Panc1 (cell line): ENCODE measurements around the gene TPRX2. TPM values are rescaled to one million over a fixed set of nuclear protein-coding genes. Genes with fewer than 3 reads are reported as not detected.

Experiments
- ATAC-seq: fragments of 200-7000 bp; cut with Tn5 transposase; 2 replicates; pipeline ENCODE4 v1.9.1; 2020; ENCODE audit warnings: mild to moderate bottlenecking, moderate library complexity
- BruUV-seq: library from RNA; stranded (reverse); fragments of 400-500 nt; replicated peaks from 2 replicates; lab custom pipeline; 2021; lab: Mats Ljungman, UMichigan
- CTCF ChIA-PET: fragments of 300-600 bp; sonication (Branson Sonifier 250); formaldehyde crosslinking; loops from one replicate; lab custom pipeline; 2022; ENCODE audit warnings: antibody characterized with exemption; lab: Charles Lee
- POLR2A ChIA-PET: fragments of 300-600 bp; sonication (Branson Sonifier 250); formaldehyde crosslinking; loops from one replicate; lab custom pipeline; 2022; ENCODE audit warnings: antibody characterized with exemption; lab: Charles Lee
- DNase-seq: peaks from one replicate; pipeline ENCODE4 v3.0.0-alpha.2; 2010; ENCODE audit warnings: low read depth, low spot score
- H3K27ac ChIP-seq: 2 replicates; pipeline ENCODE4 v1.5.1; 2011; ENCODE audit warnings: mild to moderate bottlenecking, low read length, inconsistent platforms
- H3K27me3 ChIP-seq: fragments of 200-500 bp; sonication (Bioruptor generic); 2 replicates; pipeline ENCODE4 v1.6.0; 2014; ENCODE audit warnings: low read length, inconsistent platforms; ENCODE audit not compliant: control insufficient read depth, insufficient read depth
- H3K36me3 ChIP-seq: fragments of 200-500 bp; sonication (Bioruptor generic); 2 replicates; pipeline ENCODE4 v1.5.1; 2014; ENCODE audit warnings: inconsistent platforms, mild to moderate bottlenecking, low read length, moderate library complexity; ENCODE audit not compliant: control insufficient read depth, insufficient read depth
- H3K4me1 ChIP-seq: 2 replicates; pipeline ENCODE4 v1.5.1; 2011; ENCODE audit warnings: inconsistent platforms, mild to moderate bottlenecking, low read length, moderate library complexity; ENCODE audit not compliant: control insufficient read depth, insufficient read depth
- H3K4me3 ChIP-seq, 2 experiments: 2 replicates each; pipeline ENCODE4 v1.5.1; 2011 to 2012; ENCODE audit warnings: low read depth in 2 of 2, low read length in 2 of 2, mild to moderate bottlenecking in 2 of 2, inconsistent platforms in 1 of 2, moderate library complexity in 1 of 2
- H3K9me3 ChIP-seq: fragments of 200-500 bp; sonication (Bioruptor generic); 2 replicates; pipeline ENCODE4 v1.5.1; 2014; ENCODE audit warnings: low read depth, mild to moderate bottlenecking, inconsistent platforms, low read length, moderate library complexity; ENCODE audit not compliant: control insufficient read depth, insufficient read depth
- POLR2AphosphoS5 ChIP-seq: IDR thresholded peaks from 2 replicates; pipeline ENCODE4 v1.6.1; 2012; ENCODE audit warnings: mild to moderate bottlenecking, low read depth, low read length, moderate library complexity
- SIN3A ChIP-seq: IDR thresholded peaks from 2 replicates; pipeline ENCODE4 v1.6.1; 2012; ENCODE audit warnings: low read depth, mild to moderate bottlenecking, low read length, moderate library complexity, borderline replicate concordance; ENCODE audit not compliant: insufficient read depth
- TCF7L2 ChIP-seq: IDR thresholded peaks from 2 replicates; pipeline ENCODE4 v1.6.1; 2011; ENCODE audit warnings: mild to moderate bottlenecking, low read depth, low read length, inconsistent platforms
- in situ Hi-C: cut with HindIII; loops from 2 replicates; pipeline ENCODE4 v1.10.0; 2016; ENCODE audit warnings: low sequenced_read_pairs, low pct_unique_long_range_greater_than_20kb
- intact Hi-C: fragments of 100-400 bp; cut with micrococcal nuclease; formaldehyde crosslinking; loops from one replicate; pipeline ENCODE4 v1.10.0; 2022; ENCODE audit not compliant: unreplicated experiment
- total RNA-seq: library from RNA; stranded (reverse); gene quantifications from one replicate; pipeline ENCODE4 v1.2.1, GENCODE V29; 2021; ENCODE audit not compliant: unreplicated experiment
- TF ChIP-seq, protein P1 (sequence below), 2 experiments: IDR thresholded peaks; 2 replicates each; pipeline ENCODE4 v1.6.1; 2011 to 2012; ENCODE audit warnings: low read depth in 2 of 2, control low read depth in 1 of 2, low read length in 1 of 2, mild to moderate bottlenecking in 1 of 2, moderate library complexity in 1 of 2; ENCODE audit not compliant: insufficient read depth in 1 of 2
- TF ChIP-seq, protein P2 (sequence below): fragments of 450-650 bp; IDR thresholded peaks from 2 replicates; pipeline ENCODE4 v1.5.1; 2017; ENCODE audit warnings: mild to moderate bottlenecking

TPRX2 gene
- total RNA-seq, 1 experiment from 2014 or later = not detected

GRCh38 chr19:47860602-47861297 is 1.7 kb downstream of the TPRX2 start:
- intact Hi-C loops (loop anchor here (5.0 kb wide), 1 partner anchor 48 kb away; no protein-coding TSS in a partner anchor), in situ Hi-C loops (no loop called here)

GRCh38 chr19:47861630-47862029 is 2.6 kb downstream of the TPRX2 start:
- ChIA-PET POLR2A (no interaction called here), CTCF (no interaction called here)
- no peak for ATAC-seq
- Histone ChIP-seq H3K4me1 (peaks cover 4% of the 10 kb centered on the region; the same call in 1 of the 2 replicates), H3K36me3 (no peaks in the 10 kb centered on the region), H3K27me3 (no peaks in the 10 kb centered on the region), H3K4me3 (no peak overlapping the region), H3K27ac (no peak overlapping the region), H3K9me3 (no peaks in the 10 kb centered on the region)
- intact Hi-C loops (loop anchor here (5.0 kb wide), 1 partner anchor 49 kb away; no protein-coding TSS in a partner anchor), in situ Hi-C loops (no loop called here)
- DNase-seq = no peak
- BruUV-seq = no TSS peak
- TF ChIP-seq, protein P1, sequence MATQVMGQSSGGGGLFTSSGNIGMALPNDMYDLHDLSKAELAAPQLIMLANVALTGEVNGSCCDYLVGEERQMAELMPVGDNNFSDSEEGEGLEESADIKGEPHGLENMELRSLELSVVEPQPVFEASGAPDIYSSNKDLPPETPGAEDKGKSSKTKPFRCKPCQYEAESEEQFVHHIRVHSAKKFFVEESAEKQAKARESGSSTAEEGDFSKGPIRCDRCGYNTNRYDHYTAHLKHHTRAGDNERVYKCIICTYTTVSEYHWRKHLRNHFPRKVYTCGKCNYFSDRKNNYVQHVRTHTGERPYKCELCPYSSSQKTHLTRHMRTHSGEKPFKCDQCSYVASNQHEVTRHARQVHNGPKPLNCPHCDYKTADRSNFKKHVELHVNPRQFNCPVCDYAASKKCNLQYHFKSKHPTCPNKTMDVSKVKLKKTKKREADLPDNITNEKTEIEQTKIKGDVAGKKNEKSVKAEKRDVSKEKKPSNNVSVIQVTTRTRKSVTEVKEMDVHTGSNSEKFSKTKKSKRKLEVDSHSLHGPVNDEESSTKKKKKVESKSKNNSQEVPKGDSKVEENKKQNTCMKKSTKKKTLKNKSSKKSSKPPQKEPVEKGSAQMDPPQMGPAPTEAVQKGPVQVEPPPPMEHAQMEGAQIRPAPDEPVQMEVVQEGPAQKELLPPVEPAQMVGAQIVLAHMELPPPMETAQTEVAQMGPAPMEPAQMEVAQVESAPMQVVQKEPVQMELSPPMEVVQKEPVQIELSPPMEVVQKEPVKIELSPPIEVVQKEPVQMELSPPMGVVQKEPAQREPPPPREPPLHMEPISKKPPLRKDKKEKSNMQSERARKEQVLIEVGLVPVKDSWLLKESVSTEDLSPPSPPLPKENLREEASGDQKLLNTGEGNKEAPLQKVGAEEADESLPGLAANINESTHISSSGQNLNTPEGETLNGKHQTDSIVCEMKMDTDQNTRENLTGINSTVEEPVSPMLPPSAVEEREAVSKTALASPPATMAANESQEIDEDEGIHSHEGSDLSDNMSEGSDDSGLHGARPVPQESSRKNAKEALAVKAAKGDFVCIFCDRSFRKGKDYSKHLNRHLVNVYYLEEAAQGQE (IDR thresholded peaks at IDR 0.05; ENCODE audit: insufficient read depth in 1 of 2, low read depth in 2 of 2, low read length in 1 of 2) = no peak
- TF ChIP-seq SIN3A = no peak
- TF ChIP-seq, protein P2, sequence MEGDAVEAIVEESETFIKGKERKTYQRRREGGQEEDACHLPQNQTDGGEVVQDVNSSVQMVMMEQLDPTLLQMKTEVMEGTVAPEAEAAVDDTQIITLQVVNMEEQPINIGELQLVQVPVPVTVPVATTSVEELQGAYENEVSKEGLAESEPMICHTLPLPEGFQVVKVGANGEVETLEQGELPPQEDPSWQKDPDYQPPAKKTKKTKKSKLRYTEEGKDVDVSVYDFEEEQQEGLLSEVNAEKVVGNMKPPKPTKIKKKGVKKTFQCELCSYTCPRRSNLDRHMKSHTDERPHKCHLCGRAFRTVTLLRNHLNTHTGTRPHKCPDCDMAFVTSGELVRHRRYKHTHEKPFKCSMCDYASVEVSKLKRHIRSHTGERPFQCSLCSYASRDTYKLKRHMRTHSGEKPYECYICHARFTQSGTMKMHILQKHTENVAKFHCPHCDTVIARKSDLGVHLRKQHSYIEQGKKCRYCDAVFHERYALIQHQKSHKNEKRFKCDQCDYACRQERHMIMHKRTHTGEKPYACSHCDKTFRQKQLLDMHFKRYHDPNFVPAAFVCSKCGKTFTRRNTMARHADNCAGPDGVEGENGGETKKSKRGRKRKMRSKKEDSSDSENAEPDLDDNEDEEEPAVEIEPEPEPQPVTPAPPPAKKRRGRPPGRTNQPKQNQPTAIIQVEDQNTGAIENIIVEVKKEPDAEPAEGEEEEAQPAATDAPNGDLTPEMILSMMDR = no peak
- no peak for TF ChIP-seq TCF7L2
- TF ChIP-seq POLR2AphosphoS5 = no peak

More at GRCh38 chr19:47860602-47861297, 1.7 kb downstream of the TPRX2 start:
- Histone ChIP-seq H3K4me3 (no peak overlapping the region), H3K27me3 (no peaks in the 10 kb centered on the region), H3K9me3 (no peaks in the 10 kb centered on the region), H3K36me3 (no peaks in the 10 kb centered on the region), H3K27ac (no peak overlapping the region), H3K4me1 (peaks cover 4% of the 10 kb centered on the region; the same call in 1 of the 2 replicates)
- ChIA-PET CTCF (no interaction called here), POLR2A (no interaction called here)
- no peak for TF ChIP-seq SIN3A
- TF ChIP-seq, protein P1 (IDR thresholded peaks at IDR 0.05; ENCODE audit: insufficient read depth in 1 of 2, low read depth in 2 of 2, low read length in 1 of 2) = no peak
- TF ChIP-seq, protein P2 = no peak
- TF ChIP-seq POLR2AphosphoS5 = no peak
- TF ChIP-seq TCF7L2 = no peak
- DNase-seq (no peak), ATAC-seq (no peak)
- BruUV-seq = no TSS peak
